Measurements from ENCODE around the gene CD46. TPM values are rescaled to one million over a fixed set of nuclear protein-coding genes. Genes with fewer than 3 reads are reported as not detected.
A peak's percentile ranks its signal among the peaks of the same experiment; 100 is the strongest.

Gene CD46
- total RNA-seq, 2 donors from 2014 or later = 44.9 to 85.4 TPM

GRCh38 chr1:207810173-207810572, 58.3 kb downstream of the CD46 start:
- Histone ChIP-seq H3K27me3 (no peaks in the 10 kb centered on the region), H3K27ac (peak overlapping the region; percentile 94 to 96), H3K4me1 (peaks cover 0 to 100% of the 10 kb centered on the region in 2 donors), H3K4me3 (no peak overlapping the region), H3K36me3 (peaks cover 96% of the 10 kb centered on the region), H3K9me3 (no peaks in the 10 kb centered on the region)
- no peak for DNase-seq (ENCODE audit: low spot score)
- TF ChIP-seq, protein P1, sequence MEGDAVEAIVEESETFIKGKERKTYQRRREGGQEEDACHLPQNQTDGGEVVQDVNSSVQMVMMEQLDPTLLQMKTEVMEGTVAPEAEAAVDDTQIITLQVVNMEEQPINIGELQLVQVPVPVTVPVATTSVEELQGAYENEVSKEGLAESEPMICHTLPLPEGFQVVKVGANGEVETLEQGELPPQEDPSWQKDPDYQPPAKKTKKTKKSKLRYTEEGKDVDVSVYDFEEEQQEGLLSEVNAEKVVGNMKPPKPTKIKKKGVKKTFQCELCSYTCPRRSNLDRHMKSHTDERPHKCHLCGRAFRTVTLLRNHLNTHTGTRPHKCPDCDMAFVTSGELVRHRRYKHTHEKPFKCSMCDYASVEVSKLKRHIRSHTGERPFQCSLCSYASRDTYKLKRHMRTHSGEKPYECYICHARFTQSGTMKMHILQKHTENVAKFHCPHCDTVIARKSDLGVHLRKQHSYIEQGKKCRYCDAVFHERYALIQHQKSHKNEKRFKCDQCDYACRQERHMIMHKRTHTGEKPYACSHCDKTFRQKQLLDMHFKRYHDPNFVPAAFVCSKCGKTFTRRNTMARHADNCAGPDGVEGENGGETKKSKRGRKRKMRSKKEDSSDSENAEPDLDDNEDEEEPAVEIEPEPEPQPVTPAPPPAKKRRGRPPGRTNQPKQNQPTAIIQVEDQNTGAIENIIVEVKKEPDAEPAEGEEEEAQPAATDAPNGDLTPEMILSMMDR (IDR thresholded peaks at IDR 0.05) = no peak

DNA sequence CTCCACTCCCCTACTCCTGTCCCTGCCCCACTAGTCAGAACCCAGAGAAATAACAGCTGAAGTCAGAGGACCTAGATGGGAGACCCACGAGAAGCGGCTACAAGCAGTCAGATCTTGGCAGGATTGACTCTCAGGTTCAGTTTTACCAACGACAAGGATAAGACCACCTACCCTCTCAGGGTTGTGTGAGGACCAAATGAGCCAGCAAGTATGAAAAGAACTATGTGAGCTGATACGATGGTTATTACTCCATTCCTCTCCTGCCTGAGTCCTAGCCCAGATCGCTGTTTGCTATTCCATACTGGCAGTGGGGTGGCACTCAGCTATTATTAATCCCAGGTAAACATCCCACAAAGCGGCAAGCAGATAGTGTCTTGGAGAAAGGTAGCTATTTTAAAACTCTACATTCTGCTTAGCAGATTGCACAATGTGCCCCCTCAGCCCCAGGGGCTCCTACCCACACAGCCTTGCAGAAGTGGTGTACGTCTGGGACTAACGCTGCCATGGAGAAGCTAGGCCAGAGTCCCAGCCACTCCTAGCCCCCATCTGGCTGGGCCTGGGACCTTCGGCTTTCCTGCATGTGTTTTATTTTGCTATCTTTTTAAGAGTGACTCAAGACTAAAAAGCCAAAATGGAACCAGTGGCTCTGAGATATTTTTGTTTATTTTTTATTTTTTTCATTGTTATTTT, 58.9 kb downstream of the CD46 start:
- no peaks in the 10 kb centered on the region for H3K9me3 ChIP-seq
- TF ChIP-seq, protein P1 (IDR thresholded peaks at IDR 0.05) = no peak
- H3K36me3 ChIP-seq = peaks cover 96% of the 10 kb centered on the region
- peaks cover 0 to 100% of the 10 kb centered on the region in 2 donors for H3K4me1 ChIP-seq
- DNase-seq (ENCODE audit: low spot score) = no peak
- peak overlapping the region; percentile 94 to 96 for H3K27ac ChIP-seq
- H3K4me3 ChIP-seq = no peak overlapping the region
- no peaks in the 10 kb centered on the region for H3K27me3 ChIP-seq

GRCh38 chr1:207811319-207811718, 59.5 kb downstream of the CD46 start:
- no peak overlapping the region for H3K4me3 ChIP-seq
- H3K9me3 ChIP-seq = no peaks in the 10 kb centered on the region
- peaks cover 96% of the 10 kb centered on the region for H3K36me3 ChIP-seq
- TF ChIP-seq, protein P1 (IDR thresholded peaks at IDR 0.05) = no peak
- no peaks in the 10 kb centered on the region for H3K27me3 ChIP-seq
- DNase-seq (ENCODE audit: low spot score) = no peak
- H3K27ac ChIP-seq = peak overlapping the region; percentile 94 to 96
- H3K4me1 ChIP-seq = peaks cover 0 to 100% of the 10 kb centered on the region in 2 donors

GRCh38 chr1:207811920-207812720, 60.3 kb downstream of the CD46 start:
- H3K4me3 ChIP-seq = peak overlapping the region in 1 of 2 donors; percentile 13

DNA sequence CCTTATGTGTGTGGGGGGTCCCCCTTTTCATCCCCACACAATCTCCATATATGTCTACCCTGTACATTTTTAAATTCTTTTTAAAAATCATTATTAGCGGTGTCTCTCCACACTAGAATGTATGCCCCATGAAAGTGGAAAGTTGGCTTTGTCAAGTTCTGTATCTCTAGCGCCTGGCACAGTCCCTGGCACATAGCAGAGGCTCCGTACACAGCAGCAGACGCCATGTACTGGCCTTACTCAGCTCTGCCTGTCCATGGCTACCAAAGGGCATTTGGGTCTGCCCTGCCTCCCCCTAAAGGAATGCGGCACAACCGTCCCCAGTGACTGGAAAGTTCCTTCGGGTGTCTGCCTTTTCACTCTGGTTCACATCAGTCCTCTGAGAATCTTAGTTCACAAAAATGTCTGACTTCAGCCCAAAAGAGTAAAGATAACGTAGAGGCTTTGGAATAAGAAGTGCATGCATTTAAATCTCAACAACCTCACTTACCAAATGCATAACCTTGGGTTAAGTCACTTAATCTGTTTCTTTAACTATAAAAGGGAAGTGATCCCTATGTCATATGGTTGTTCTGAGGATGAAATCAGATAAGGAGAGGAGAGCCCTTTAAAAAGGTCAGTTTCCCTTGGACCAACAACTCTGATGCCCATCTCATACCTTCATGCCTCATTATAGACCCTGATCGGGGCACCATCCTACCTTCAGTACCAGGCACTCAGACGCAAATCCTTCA, 61.1 kb downstream of the CD46 start:
- peak overlapping the region; percentile 94 to 96 for H3K27ac ChIP-seq
- no peak for DNase-seq (ENCODE audit: low spot score)
- TF ChIP-seq, protein P1 (IDR thresholded peaks at IDR 0.05) = no peak
- H3K27me3 ChIP-seq = no peaks in the 10 kb centered on the region
- no peaks in the 10 kb centered on the region for H3K9me3 ChIP-seq
- peaks cover 95% of the 10 kb centered on the region for H3K36me3 ChIP-seq
- peak overlapping the region in 1 of 2 donors; percentile 16 for H3K4me3 ChIP-seq
- H3K4me1 ChIP-seq = peaks cover 0 to 100% of the 10 kb centered on the region in 2 donors

More at GRCh38 chr1:207811920-207812720, 60.3 kb downstream of the CD46 start:
- peak; percentile 86 for DNase-seq (ENCODE audit: low spot score)
- TF ChIP-seq, protein P1 (IDR thresholded peaks at IDR 0.05) = peak; percentile 44 to 70
- H3K27ac ChIP-seq = peak overlapping the region; percentile 94 to 96
- peaks cover 0 to 100% of the 10 kb centered on the region in 2 donors for H3K4me1 ChIP-seq
- no peaks in the 10 kb centered on the region for H3K9me3 ChIP-seq
- H3K36me3 ChIP-seq = peaks cover 95% of the 10 kb centered on the region
- H3K27me3 ChIP-seq = no peaks in the 10 kb centered on the region

All from right atrium auricular region (tissue), 2 donors.